NB4 (cell line): ENCODE results near the gene CDH4.

Experiments
- MAX ChIP-seq: IDR thresholded peaks from 2 replicates; pipeline ENCODE4 v1.6.1; 2011; ENCODE audit warnings: low read depth, low read length
- POLR2A ChIP-seq: IDR thresholded peaks from 2 replicates; pipeline ENCODE4 v1.6.1; 2011; ENCODE audit warnings: mild to moderate bottlenecking; ENCODE audit not compliant: insufficient read length; ENCODE audit errors: extremely low read depth
- TF ChIP-seq, protein P1 (sequence below): IDR thresholded peaks from one replicate; pipeline ENCODE4 v1.5.1; 2012; ENCODE audit warnings: low read depth, low read length

DNA sequence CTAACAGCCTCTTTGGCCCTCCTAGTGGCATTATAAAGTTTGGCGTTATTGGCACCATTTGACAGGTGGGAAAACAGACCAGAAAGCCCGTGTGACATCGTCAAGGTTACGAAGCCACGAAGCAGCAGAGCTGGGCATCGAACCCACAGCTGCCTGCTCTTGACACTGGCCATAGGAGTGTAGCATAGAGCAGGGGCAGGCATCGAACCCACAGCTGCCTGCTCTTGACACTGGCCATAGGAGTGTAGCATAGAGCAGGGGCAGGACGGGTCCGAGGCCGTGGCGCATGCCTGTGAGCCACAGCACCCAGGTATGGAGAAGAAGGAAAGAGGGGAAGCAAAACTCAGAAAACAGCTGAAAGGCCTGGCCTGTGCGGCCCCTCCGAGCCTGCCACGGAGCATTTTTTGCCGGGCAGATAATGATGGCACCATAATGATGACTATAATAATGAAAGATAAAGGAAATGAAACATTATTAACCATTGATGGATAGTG is 33.1 kb downstream of the CDH4 start:
- TF ChIP-seq, protein P1, sequence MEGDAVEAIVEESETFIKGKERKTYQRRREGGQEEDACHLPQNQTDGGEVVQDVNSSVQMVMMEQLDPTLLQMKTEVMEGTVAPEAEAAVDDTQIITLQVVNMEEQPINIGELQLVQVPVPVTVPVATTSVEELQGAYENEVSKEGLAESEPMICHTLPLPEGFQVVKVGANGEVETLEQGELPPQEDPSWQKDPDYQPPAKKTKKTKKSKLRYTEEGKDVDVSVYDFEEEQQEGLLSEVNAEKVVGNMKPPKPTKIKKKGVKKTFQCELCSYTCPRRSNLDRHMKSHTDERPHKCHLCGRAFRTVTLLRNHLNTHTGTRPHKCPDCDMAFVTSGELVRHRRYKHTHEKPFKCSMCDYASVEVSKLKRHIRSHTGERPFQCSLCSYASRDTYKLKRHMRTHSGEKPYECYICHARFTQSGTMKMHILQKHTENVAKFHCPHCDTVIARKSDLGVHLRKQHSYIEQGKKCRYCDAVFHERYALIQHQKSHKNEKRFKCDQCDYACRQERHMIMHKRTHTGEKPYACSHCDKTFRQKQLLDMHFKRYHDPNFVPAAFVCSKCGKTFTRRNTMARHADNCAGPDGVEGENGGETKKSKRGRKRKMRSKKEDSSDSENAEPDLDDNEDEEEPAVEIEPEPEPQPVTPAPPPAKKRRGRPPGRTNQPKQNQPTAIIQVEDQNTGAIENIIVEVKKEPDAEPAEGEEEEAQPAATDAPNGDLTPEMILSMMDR, result no peak
- TF ChIP-seq MAX (no peak), POLR2A (no peak)
